Testis (tissue), 2 donors: ENCODE data around the gene ADAM10.

ENCODE experiments used
- CTCF ChIP-seq, 3 experiments: fragments of 450-650 bp in 2 of 3; fragments of 200-600 bp in 1 of 3; sonication (generic) in 1 of 3; IDR thresholded peaks; one replicate each; pipeline ENCODE4 v1.5.1; 2016 to 2019; ENCODE audit warnings: antibody characterized with exemption in 3 of 3, mild to moderate bottlenecking in 2 of 3, moderate library complexity in 1 of 3
- POLR2A ChIP-seq: fragments of 450-650 bp; IDR thresholded peaks from one replicate; pipeline ENCODE4 v1.6.1; 2017; ENCODE audit warnings: antibody characterized with exemption, mild to moderate bottlenecking, moderate library complexity

GRCh38 chr15:58547628-58548307, 201.7 kb downstream of the ADAM10 start:
- TF ChIP-seq CTCF (IDR thresholded peaks at IDR 0.05) (no peak), POLR2A (no peak)
